Measurements from ENCODE around the gene ROPN1L.

- TF ChIP-seq CTCF (IDR thresholded peaks at IDR 0.05; ENCODE audit: insufficient read depth, low read depth, low read length) (no peak), EZH2 (IDR thresholded peaks at IDR 0.05; ENCODE audit: insufficient read depth, low read length) (no peak)
Observed at GRCh38 chr5:10454591-10455276, 13.1 kb downstream of the ROPN1L start.
